HG03565 (cell line): Measurements from ENCODE around the gene UPF1.
A peak's percentile ranks its signal among the peaks of the same experiment; 100 is the strongest.
"Not testable (repeated sequence)": the region's sequence is repeated elsewhere in the genome, so short reads cannot be mapped to it uniquely, and the experiment has no call there.

Experiments
- ATAC-seq: cut with Tn5 transposase; IDR thresholded peaks from one replicate; pipeline ENCODE4 v1.9.1; 2021; ENCODE audit warnings: mild to moderate bottlenecking, moderate library complexity; ENCODE audit not compliant: unreplicated experiment

Gene UPF1

GRCh38 chr19:18798384-18799352 lies 33.1 kb upstream of the UPF1 start:
- no peak for ATAC-seq

- no peak for ATAC-seq
These were observed 32.3 kb upstream of the UPF1 start for GRCh38 chr19:18799389-18799970.

- no peak for ATAC-seq
These were observed 31.7 kb upstream of the UPF1 start for GRCh38 chr19:18800079-18800478.

GRCh38 chr19:18800636-18801035 lies 31.1 kb upstream of the UPF1 start:
- ATAC-seq: no peak

- ATAC-seq: no peak
These were observed 29.4 kb upstream of the UPF1 start for GRCh38 chr19:18802354-18802753.

- no peak for ATAC-seq
These were observed 28.1 kb upstream of the UPF1 start for GRCh38 chr19:18803550-18804138.

GRCh38 chr19:18804139-18804601 lies 27.6 kb upstream of the UPF1 start:
- ATAC-seq: no peak

GRCh38 chr19:18804643-18805042 lies 27.1 kb upstream of the UPF1 start:
- ATAC-seq: no peak

GRCh38 chr19:18807861-18808331 lies 23.9 kb upstream of the UPF1 start:
- no peak for ATAC-seq

GRCh38 chr19:18809149-18809868 lies 22.4 kb upstream of the UPF1 start:
- no peak for ATAC-seq

- not testable (repeated sequence) for ATAC-seq
These were observed 20.1 kb upstream of the UPF1 start for GRCh38 chr19:18811638-18812037.

GRCh38 chr19:18814063-18814462 lies 17.7 kb upstream of the UPF1 start:
- ATAC-seq: no peak

GRCh38 chr19:18815673-18816072 lies 16.1 kb upstream of the UPF1 start:
- no peak for ATAC-seq

GRCh38 chr19:18816645-18817044 lies 15.1 kb upstream of the UPF1 start:
- not testable (repeated sequence) for ATAC-seq

- ATAC-seq: no peak
These were observed 14.2 kb upstream of the UPF1 start for GRCh38 chr19:18817574-18817973.

GRCh38 chr19:18828786-18829185 lies 3.0 kb upstream of the UPF1 start:
- ATAC-seq: no peak

- ATAC-seq: no peak
These were observed 1.3 kb upstream of the UPF1 start for GRCh38 chr19:18830488-18830887.

GRCh38 chr19:18832306-18833140 lies 764 bp downstream of the UPF1 start:
- peak; percentile 12 for ATAC-seq

GRCh38 chr19:18833141-18833476 lies 1.4 kb downstream of the UPF1 start:
- no peak for ATAC-seq
